ENCODE measurements around the gene ZNF592.

GRCh38 chr15:84810073-84810840 is 61.9 kb downstream of the ZNF592 start:
- no peak for TF ChIP-seq CTCF (tag by site-specific recombination; IDR thresholded peaks at IDR 0.05)
- no peak for TF ChIP-seq OSR2 (tag by site-specific recombination; IDR thresholded peaks at IDR 0.05)
- TF ChIP-seq ZNF26 (tag by site-specific recombination; IDR thresholded peaks at IDR 0.05), result no peak
- no peak for TF ChIP-seq ZNF18 (tag by site-specific recombination; IDR thresholded peaks at IDR 0.05)
- no peak for TF ChIP-seq ZNF121 (tag by site-specific recombination; IDR thresholded peaks at IDR 0.05)
- no peak for TF ChIP-seq YY1 (tag by site-specific recombination; IDR thresholded peaks at IDR 0.05)
- TF ChIP-seq ZNF707 (tag by site-specific recombination; IDR thresholded peaks at IDR 0.05), result no peak
- TF ChIP-seq ZNF335 (tag by site-specific recombination; conservative IDR thresholded peaks at IDR 0.05), result no peak
- TF ChIP-seq ZNF747 (tag by site-specific recombination; IDR thresholded peaks at IDR 0.05), result no peak
- TF ChIP-seq ZNF398 (tag by site-specific recombination; IDR thresholded peaks at IDR 0.05), result no peak
- no peak for TF ChIP-seq KLF1 (tag by site-specific recombination; IDR thresholded peaks at IDR 0.05)
